ENCODE measurements around the gene NUB1. TPM values are rescaled to one million over a fixed set of nuclear protein-coding genes. Genes with fewer than 3 reads are reported as not detected.

Gene NUB1
- total RNA-seq, 1 donor from 2014 or later: 41.5 TPM

GRCh38 chr7:151392002-151392401, 50.4 kb downstream of the NUB1 start:
- Mint-ChIP-seq H3K27me3 (ENCODE audit: unreplicated experiment) (peaks cover 7% of the 10 kb centered on the region), H3K9me3 (ENCODE audit: unreplicated experiment) (no peaks in the 10 kb centered on the region)

GRCh38 chr7:151392426-151392825, 50.8 kb downstream of the NUB1 start:
- peaks cover 36% of the 10 kb centered on the region for H3K36me3 Mint-ChIP-seq (ENCODE audit: low read depth, unreplicated experiment)
- no peaks in the 10 kb centered on the region for H3K9me3 Mint-ChIP-seq (ENCODE audit: unreplicated experiment)
- no peak for DNase-seq (ENCODE audit: low spot score)
- H3K4me3 Mint-ChIP-seq (ENCODE audit: unreplicated experiment): no peak overlapping the region
- no peak overlapping the region for H3K27ac Mint-ChIP-seq (ENCODE audit: unreplicated experiment)
- no peak for TF ChIP-seq CTCF (IDR thresholded peaks at IDR 0.05; ENCODE audit: unreplicated experiment)
- no peaks in the 10 kb centered on the region for H3K4me1 Mint-ChIP-seq (ENCODE audit: unreplicated experiment)
- peaks cover 9% of the 10 kb centered on the region for H3K27me3 Mint-ChIP-seq (ENCODE audit: unreplicated experiment)

More at GRCh38 chr7:151392002-151392401, 50.4 kb downstream of the NUB1 start:
- Mint-ChIP-seq H3K27ac (ENCODE audit: unreplicated experiment) (no peak overlapping the region), H3K36me3 (ENCODE audit: low read depth, unreplicated experiment) (peaks cover 32% of the 10 kb centered on the region), H3K4me1 (ENCODE audit: unreplicated experiment) (no peaks in the 10 kb centered on the region), H3K4me3 (ENCODE audit: unreplicated experiment) (no peak overlapping the region)
- TF ChIP-seq CTCF (IDR thresholded peaks at IDR 0.05; ENCODE audit: unreplicated experiment): no peak
- no peak for DNase-seq (ENCODE audit: low spot score)

DNA sequence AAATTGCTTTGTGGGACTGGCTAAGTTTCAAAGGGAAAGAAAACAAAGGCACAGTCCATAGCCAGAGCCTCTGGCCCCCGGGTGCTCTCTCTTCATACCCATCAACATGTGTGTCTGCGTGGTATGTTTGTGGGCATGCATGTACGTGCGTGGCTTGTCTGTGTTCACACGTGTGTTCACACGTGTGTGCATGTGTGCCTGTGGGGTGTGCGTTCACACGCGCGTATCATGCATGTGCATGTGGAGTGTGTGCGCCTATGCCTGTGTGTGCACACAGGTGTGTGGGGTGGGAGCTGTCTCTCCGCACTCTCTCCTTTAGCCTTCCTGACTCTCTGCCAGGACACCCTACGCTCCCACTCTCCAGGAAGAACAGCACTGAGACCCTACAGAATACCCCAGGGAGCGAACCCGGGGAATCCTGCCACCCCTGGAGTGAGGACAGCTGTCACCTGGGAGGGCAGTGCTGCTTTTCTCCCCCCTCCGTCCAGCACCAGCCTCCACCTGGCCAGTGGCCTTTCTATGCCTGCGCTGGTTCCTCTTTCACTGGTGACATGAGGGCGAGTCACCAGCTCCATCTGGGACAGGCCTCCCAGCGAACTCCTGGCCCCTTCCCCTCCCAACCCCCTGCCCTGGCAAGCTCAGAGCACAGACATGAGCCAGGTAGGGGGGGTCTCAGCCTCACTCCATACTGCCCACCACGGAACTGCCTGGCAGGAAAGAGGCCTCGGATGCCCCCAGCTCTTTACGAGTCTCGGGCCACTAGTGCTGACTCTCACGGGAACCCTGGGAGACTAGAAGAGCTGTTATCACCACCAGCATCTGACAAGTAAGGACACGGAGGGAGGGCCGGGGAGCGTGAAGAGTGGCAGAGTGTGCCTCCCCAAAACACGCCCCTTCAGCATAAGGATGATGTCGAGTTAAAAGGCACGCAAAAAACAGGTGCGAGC, 51.7 kb downstream of the NUB1 start:
- TF ChIP-seq CTCF (IDR thresholded peaks at IDR 0.05; ENCODE audit: unreplicated experiment): no peak
- H3K27ac Mint-ChIP-seq (ENCODE audit: unreplicated experiment): no peak overlapping the region
- H3K36me3 Mint-ChIP-seq (ENCODE audit: low read depth, unreplicated experiment): peaks cover 36% of the 10 kb centered on the region
- H3K9me3 Mint-ChIP-seq (ENCODE audit: unreplicated experiment): no peaks in the 10 kb centered on the region
- peaks cover 5% of the 10 kb centered on the region for H3K4me1 Mint-ChIP-seq (ENCODE audit: unreplicated experiment)
- H3K4me3 Mint-ChIP-seq (ENCODE audit: unreplicated experiment): no peak overlapping the region
- no peak for DNase-seq (ENCODE audit: low spot score)
- H3K27me3 Mint-ChIP-seq (ENCODE audit: unreplicated experiment): peaks cover 13% of the 10 kb centered on the region

GRCh38 chr7:151394076-151395035, 52.7 kb downstream of the NUB1 start:
- no peak overlapping the region for H3K4me3 Mint-ChIP-seq (ENCODE audit: unreplicated experiment)
- TF ChIP-seq CTCF (IDR thresholded peaks at IDR 0.05; ENCODE audit: unreplicated experiment): no peak
- peaks cover 39% of the 10 kb centered on the region for H3K36me3 Mint-ChIP-seq (ENCODE audit: low read depth, unreplicated experiment)
- DNase-seq (ENCODE audit: low spot score): no peak
- H3K9me3 Mint-ChIP-seq (ENCODE audit: unreplicated experiment): no peaks in the 10 kb centered on the region
- peaks cover 5% of the 10 kb centered on the region for H3K4me1 Mint-ChIP-seq (ENCODE audit: unreplicated experiment)
- peak overlapping the region; percentile 18 for H3K27ac Mint-ChIP-seq (ENCODE audit: unreplicated experiment)
- peaks cover 14% of the 10 kb centered on the region for H3K27me3 Mint-ChIP-seq (ENCODE audit: unreplicated experiment)

Measured in endothelial cell (in vitro differentiated cells).